ENCODE measurements around the gene POLR1D. TPM values are rescaled to one million over a fixed set of nuclear protein-coding genes. Genes with fewer than 3 reads are reported as not detected.

POLR1D gene
- 165 TPM for polyA plus RNA-seq
- long read RNA-seq, donor 1, transcript POLR1D-203 (3 exons, 2,036 nt) = minor isoform, 12 of 42 reads
- long read RNA-seq, donor 1, transcript POLR1D-201 (2 exons, 1,166 nt) = major isoform, 26 of 42 reads
- long read RNA-seq, donor 1, partial matches to known transcripts = 0 of 42 reads
- long read RNA-seq, donor 1, other reads (novel, unspliced or antisense) = 0 of 42 reads
- long read RNA-seq, donor 2, transcript POLR1D-211 (1 exons, 1,634 nt) = minor isoform, 8 of 94 reads
- long read RNA-seq, donor 2, transcript POLR1D-201 (2 exons, 1,166 nt) = major isoform, 40 of 94 reads
- long read RNA-seq, donor 2, transcript POLR1D-203 (3 exons, 2,036 nt) = minor isoform, 29 of 94 reads
- long read RNA-seq, donor 2, transcript POLR1D-206 (3 exons, 1,723 nt) = minor isoform, 8 of 94 reads
- long read RNA-seq, donor 2, partial matches to known transcripts = 0 of 94 reads
- long read RNA-seq, donor 2, other reads (novel, unspliced or antisense) = 5 of 94 reads
- long read RNA-seq, donor 3 = 0 reads
- long read RNA-seq, donor 4, transcript POLR1D-203 (3 exons, 2,036 nt) = major isoform, 6 of 12 reads
- long read RNA-seq, donor 4, partial matches to known transcripts = 0 of 12 reads
- long read RNA-seq, donor 4, other reads (novel, unspliced or antisense) = 0 of 12 reads
- long read RNA-seq, donor 5, transcript POLR1D-201 (2 exons, 1,166 nt) = major isoform, 10 of 20 reads
- long read RNA-seq, donor 5, partial matches to known transcripts = 0 of 20 reads
- long read RNA-seq, donor 5, other reads (novel, unspliced or antisense) = 0 of 20 reads
- long read RNA-seq, donor 6, transcript POLR1D-203 (3 exons, 2,036 nt) = minor isoform, 30 of 91 reads
- long read RNA-seq, donor 6, transcript POLR1D-201 (2 exons, 1,166 nt) = major isoform, 47 of 91 reads
- long read RNA-seq, donor 6, transcript POLR1D-211 (1 exons, 1,634 nt) = minor isoform, 6 of 91 reads
- long read RNA-seq, donor 6, partial matches to known transcripts = 0 of 91 reads
- long read RNA-seq, donor 6, other reads (novel, unspliced or antisense) = 0 of 91 reads
- long read RNA-seq, donor 7, transcript POLR1D-201 (2 exons, 1,166 nt) = major isoform, 15 of 39 reads
- long read RNA-seq, donor 7, transcript POLR1D-203 (3 exons, 2,036 nt) = minor isoform, 12 of 39 reads
- long read RNA-seq, donor 7, partial matches to known transcripts = 7 of 39 reads
- long read RNA-seq, donor 7, other reads (novel, unspliced or antisense) = 0 of 39 reads
- long read RNA-seq, donor 8, full-length matches to known transcripts = 126 of 126 reads
- long read RNA-seq, donor 8, partial matches to known transcripts = 0 of 126 reads
- long read RNA-seq, donor 8, other reads (novel, unspliced or antisense) = 0 of 126 reads
- long read RNA-seq, donor 9, transcript POLR1D-206 (3 exons, 1,723 nt) = minor isoform, 5 of 136 reads
- long read RNA-seq, donor 9, transcript POLR1D-211 (1 exons, 1,634 nt) = minor isoform, 5 of 136 reads
- long read RNA-seq, donor 9, transcript POLR1D-201 (2 exons, 1,166 nt) = major isoform, 83 of 136 reads
- long read RNA-seq, donor 9, transcript POLR1D-203 (3 exons, 2,036 nt) = minor isoform, 27 of 136 reads
- long read RNA-seq, donor 9, partial matches to known transcripts = 0 of 136 reads
- long read RNA-seq, donor 9, other reads (novel, unspliced or antisense) = 13 of 136 reads
- long read RNA-seq, donor 10, transcript POLR1D-211 (1 exons, 1,634 nt) = minor isoform, 5 of 159 reads
- long read RNA-seq, donor 10, transcript POLR1D-201 (2 exons, 1,166 nt) = major isoform, 99 of 159 reads
- long read RNA-seq, donor 10, transcript POLR1D-203 (3 exons, 2,036 nt) = minor isoform, 28 of 159 reads
- long read RNA-seq, donor 10, partial matches to known transcripts = 20 of 159 reads
- long read RNA-seq, donor 10, other reads (novel, unspliced or antisense) = 0 of 159 reads
- long read RNA-seq, donor 11, transcript POLR1D-203 (3 exons, 2,036 nt) = minor isoform, 23 of 56 reads
- long read RNA-seq, donor 11, transcript POLR1D-201 (2 exons, 1,166 nt) = major isoform, 28 of 56 reads
- long read RNA-seq, donor 11, partial matches to known transcripts = 0 of 56 reads
- long read RNA-seq, donor 11, other reads (novel, unspliced or antisense) = 0 of 56 reads

GRCh38 chr13:27621366-27622101 is at the start of gene POLR1D:
TSS of gene POLR1D (plus strand) at chr13:27621892. CDS start at chr13:27621984, 92 bp downstream.
- Histone ChIP-seq H3K4me1 (ENCODE audit: control insufficient read depth, insufficient read depth, low read length) (peaks cover 26% of the 10 kb centered on the region), H3K4me3 (ENCODE audit: low read length) (peak within 1 kb of the TSS; percentile 92), H3K27ac (ENCODE audit: low read length) (peak within 1 kb of the TSS; percentile 100), H3K27me3 (ENCODE audit: control insufficient read depth, insufficient read depth, low read length) (no peaks in the 10 kb centered on the region), H3K36me3 (ENCODE audit: control insufficient read depth, insufficient read depth, low read length) (peaks cover 11% of the 10 kb centered on the region), H3K9me3 (ENCODE audit: control insufficient read depth, low read depth, low read length) (no peaks in the 10 kb centered on the region)
- DNase-seq = peak; percentile 90 to 97
- WGBS (ENCODE audit: insufficient coverage, low lambda C conversion rate) = no CpG with 5 or more reads among the region's 71 CpGs

- no peak overlapping the region for H3K4me3 ChIP-seq (ENCODE audit: low read length)
- H3K36me3 ChIP-seq (ENCODE audit: control insufficient read depth, insufficient read depth, low read length) = peaks cover 19% of the 10 kb centered on the region
- no peak overlapping the region for H3K27ac ChIP-seq (ENCODE audit: low read length)
- no peaks in the 10 kb centered on the region for H3K9me3 ChIP-seq (ENCODE audit: control insufficient read depth, low read depth, low read length)
- H3K4me1 ChIP-seq (ENCODE audit: control insufficient read depth, insufficient read depth, low read length) = no peaks in the 10 kb centered on the region
- H3K27me3 ChIP-seq (ENCODE audit: control insufficient read depth, insufficient read depth, low read length) = no peaks in the 10 kb centered on the region
- DNase-seq = no peak
Observed at GRCh38 chr13:27572234-27572901, 49.3 kb upstream of the POLR1D start.

- Histone ChIP-seq H3K4me1 (ENCODE audit: control insufficient read depth, insufficient read depth, low read length) (no peaks in the 10 kb centered on the region), H3K4me3 (ENCODE audit: low read length) (no peak overlapping the region), H3K36me3 (ENCODE audit: control insufficient read depth, insufficient read depth, low read length) (peaks cover 14% of the 10 kb centered on the region), H3K9me3 (ENCODE audit: control insufficient read depth, low read depth, low read length) (no peaks in the 10 kb centered on the region), H3K27ac (ENCODE audit: low read length) (no peak overlapping the region), H3K27me3 (ENCODE audit: control insufficient read depth, insufficient read depth, low read length) (no peaks in the 10 kb centered on the region)
- DNase-seq = peak in 1 of 2 donors; percentile 10
- WGBS (ENCODE audit: insufficient coverage, low lambda C conversion rate) = no CpG with 5 or more reads among the region's 2 CpGs
Observed at GRCh38 chr13:27573265-27573664, 48.4 kb upstream of the POLR1D start.

GRCh38 chr13:27574661-27575060 is 47.0 kb upstream of the POLR1D start:
- Histone ChIP-seq H3K36me3 (ENCODE audit: control insufficient read depth, insufficient read depth, low read length) (peaks cover 8% of the 10 kb centered on the region), H3K4me3 (ENCODE audit: low read length) (no peak overlapping the region), H3K27ac (ENCODE audit: low read length) (no peak overlapping the region), H3K27me3 (ENCODE audit: control insufficient read depth, insufficient read depth, low read length) (no peaks in the 10 kb centered on the region), H3K9me3 (ENCODE audit: control insufficient read depth, low read depth, low read length) (no peaks in the 10 kb centered on the region), H3K4me1 (ENCODE audit: control insufficient read depth, insufficient read depth, low read length) (no peaks in the 10 kb centered on the region)
- WGBS (ENCODE audit: insufficient coverage, low lambda C conversion rate) = no CpG with 5 or more reads among the region's 1 CpG
- no peak for DNase-seq

DNA sequence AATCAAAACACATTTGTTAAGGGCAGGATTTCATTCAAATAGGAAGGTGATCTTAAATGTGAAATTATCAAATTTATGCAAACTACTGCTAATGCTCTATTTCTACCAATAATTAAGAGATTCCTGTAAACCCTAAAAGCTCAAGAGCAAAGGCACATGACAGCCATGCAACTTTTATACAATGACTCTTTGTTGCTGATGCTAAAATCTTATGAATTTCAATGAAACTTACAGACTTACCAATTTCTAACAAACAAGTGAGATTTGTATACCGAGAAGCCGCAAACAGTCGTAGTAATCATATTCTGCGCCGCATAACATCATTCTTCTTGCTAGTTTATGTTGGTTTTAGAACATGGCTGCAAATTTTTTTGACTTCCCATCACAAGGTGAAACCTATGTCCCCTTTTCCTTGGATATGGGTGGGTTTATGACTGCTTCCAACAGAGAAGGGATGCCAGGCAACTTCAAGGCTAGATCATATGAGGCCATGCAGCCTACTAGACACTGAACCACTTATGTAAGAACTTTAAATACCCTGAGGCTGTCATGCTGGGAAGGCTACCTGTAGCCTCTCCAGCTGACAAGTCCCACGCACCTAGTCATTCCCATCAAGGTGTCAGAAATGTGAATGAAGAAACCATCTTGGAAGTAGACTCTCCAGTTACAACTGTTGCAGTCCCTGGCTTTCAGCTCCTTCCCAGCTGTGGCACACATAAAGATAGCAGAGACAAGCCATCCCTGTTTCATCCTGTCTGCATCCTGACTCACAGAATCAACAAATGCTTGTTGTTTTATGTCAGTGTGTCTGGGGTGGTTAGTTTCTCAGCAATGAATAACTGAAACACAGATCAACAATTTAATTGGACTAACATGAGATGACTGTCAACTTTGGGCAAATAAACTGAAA is 43.3 kb upstream of the POLR1D start:
- Histone ChIP-seq H3K27ac (ENCODE audit: low read length) (no peak overlapping the region), H3K4me3 (ENCODE audit: low read length) (no peak overlapping the region), H3K27me3 (ENCODE audit: control insufficient read depth, insufficient read depth, low read length) (no peaks in the 10 kb centered on the region), H3K4me1 (ENCODE audit: control insufficient read depth, insufficient read depth, low read length) (no peaks in the 10 kb centered on the region), H3K36me3 (ENCODE audit: control insufficient read depth, insufficient read depth, low read length) (peaks cover 14% of the 10 kb centered on the region), H3K9me3 (ENCODE audit: control insufficient read depth, low read depth, low read length) (no peaks in the 10 kb centered on the region)
- WGBS (ENCODE audit: insufficient coverage, low lambda C conversion rate) = no CpG with 5 or more reads among the region's 6 CpGs
- no peak for DNase-seq

- 18% methylated on average over 4 of the region's 4 CpGs for WGBS (ENCODE audit: insufficient coverage, low lambda C conversion rate)
- H3K27ac ChIP-seq (ENCODE audit: low read length) = no peak overlapping the region
Observed at GRCh38 chr13:27583645-27584044, 38.0 kb upstream of the POLR1D start.

DNA sequence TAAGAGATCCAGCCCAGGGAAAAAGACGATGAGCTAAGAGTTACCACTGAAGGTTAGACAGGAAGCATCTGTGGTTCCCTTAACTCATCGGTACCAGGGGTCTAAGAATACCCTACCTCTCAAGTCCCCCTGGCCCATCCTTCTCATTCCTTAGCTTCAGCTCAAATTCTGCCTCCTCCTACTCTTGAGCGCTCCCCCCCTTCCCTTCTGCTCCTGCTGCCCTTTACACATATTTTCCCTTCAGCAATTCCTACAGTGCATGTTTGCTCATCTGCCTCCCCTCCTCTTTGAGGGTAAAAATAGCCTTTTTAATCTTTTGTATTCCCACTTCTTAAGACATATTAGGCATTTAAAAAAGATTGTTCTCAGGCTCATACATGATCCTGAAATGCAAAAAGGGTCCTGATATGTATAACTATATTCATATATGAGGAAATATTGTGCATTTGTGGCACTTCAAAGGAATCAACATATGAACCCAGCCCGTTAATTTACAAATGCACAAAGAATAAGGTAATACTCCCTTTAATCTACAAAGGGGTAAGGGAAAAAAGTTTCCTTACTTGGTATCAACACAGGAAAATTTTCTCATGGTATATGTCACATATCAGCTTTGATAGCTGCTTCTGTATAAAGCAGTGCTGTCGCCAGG is 34.5 kb upstream of the POLR1D start:
- no peaks in the 10 kb centered on the region for H3K27me3 ChIP-seq (ENCODE audit: control insufficient read depth, insufficient read depth, low read length)
- H3K27ac ChIP-seq (ENCODE audit: low read length) = no peak overlapping the region
- WGBS (ENCODE audit: insufficient coverage, low lambda C conversion rate) = 80% methylated on average over 1 of the region's 5 CpGs
- H3K4me1 ChIP-seq (ENCODE audit: control insufficient read depth, insufficient read depth, low read length) = no peaks in the 10 kb centered on the region
- H3K36me3 ChIP-seq (ENCODE audit: control insufficient read depth, insufficient read depth, low read length) = no peaks in the 10 kb centered on the region
- no peaks in the 10 kb centered on the region for H3K9me3 ChIP-seq (ENCODE audit: control insufficient read depth, low read depth, low read length)
- no peak for DNase-seq
- H3K4me3 ChIP-seq (ENCODE audit: low read length) = no peak overlapping the region

More at GRCh38 chr13:27583645-27584044, 38.0 kb upstream of the POLR1D start:
- no peak for DNase-seq
- Histone ChIP-seq H3K36me3 (ENCODE audit: control insufficient read depth, insufficient read depth, low read length) (peaks cover 6% of the 10 kb centered on the region), H3K27me3 (ENCODE audit: control insufficient read depth, insufficient read depth, low read length) (no peaks in the 10 kb centered on the region), H3K4me3 (ENCODE audit: low read length) (no peak overlapping the region), H3K4me1 (ENCODE audit: control insufficient read depth, insufficient read depth, low read length) (no peaks in the 10 kb centered on the region), H3K9me3 (ENCODE audit: control insufficient read depth, low read depth, low read length) (no peaks in the 10 kb centered on the region)

Data from large intestine (tissue), 12 donors.